ENCODE data around the gene DDX24. TPM values are rescaled to one million over a fixed set of nuclear protein-coding genes. Genes with fewer than 3 reads are reported as not detected.

Gene DDX24
- total RNA-seq, 2 donors from 2014 or later: 136 to 393 TPM

- WGBS: 81% methylated on average over 7 of the region's 7 CpGs
- intact Hi-C loops (cut with DNase I): no loop called here
Observed at GRCh38 chr14:94038510-94038909, 42.5 kb downstream of the DDX24 start.

DNA sequence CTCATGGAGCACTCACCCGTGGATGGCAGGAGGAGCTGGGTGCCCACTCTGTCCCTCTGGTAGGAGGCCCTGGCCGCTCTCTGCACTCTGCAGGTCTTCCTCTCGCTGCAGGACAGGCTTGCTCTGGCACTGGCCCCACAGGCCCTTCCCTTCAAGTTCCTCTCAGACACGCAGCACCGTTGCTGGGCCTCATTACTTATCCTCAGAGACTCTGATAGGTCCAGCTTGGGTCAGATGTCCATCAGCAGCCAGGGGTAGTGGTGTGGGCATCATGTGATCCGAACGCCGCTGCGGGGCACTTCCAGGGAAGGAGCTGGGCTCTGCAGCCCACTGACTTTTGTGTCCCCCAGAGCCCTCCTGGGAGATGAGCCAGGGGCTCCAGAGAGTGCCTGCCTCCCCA, 43.0 kb downstream of the DDX24 start:
- intact Hi-C loops (cut with DNase I): loop anchor here (2.0 kb wide), 1 partner anchor 99 kb away; no protein-coding TSS in a partner anchor
- 99% methylated on average over 9 of the region's 9 CpGs for WGBS
- H3K27ac ChIP-seq: no peak overlapping the region
- DNase-seq (ENCODE audit: low spot score): no peak
- H3K27me3 ChIP-seq (replicated peaks; ENCODE audit: insufficient read depth): no peaks in the 10 kb centered on the region
- no peaks in the 10 kb centered on the region for H3K4me1 ChIP-seq (replicated peaks)
- no peaks in the 10 kb centered on the region for H3K9me3 ChIP-seq
- H3K4me3 ChIP-seq: no peak overlapping the region
- TF ChIP-seq POLR2AphosphoS5 (IDR thresholded peaks at IDR 0.05): no peak
- TF ChIP-seq, protein P1, sequence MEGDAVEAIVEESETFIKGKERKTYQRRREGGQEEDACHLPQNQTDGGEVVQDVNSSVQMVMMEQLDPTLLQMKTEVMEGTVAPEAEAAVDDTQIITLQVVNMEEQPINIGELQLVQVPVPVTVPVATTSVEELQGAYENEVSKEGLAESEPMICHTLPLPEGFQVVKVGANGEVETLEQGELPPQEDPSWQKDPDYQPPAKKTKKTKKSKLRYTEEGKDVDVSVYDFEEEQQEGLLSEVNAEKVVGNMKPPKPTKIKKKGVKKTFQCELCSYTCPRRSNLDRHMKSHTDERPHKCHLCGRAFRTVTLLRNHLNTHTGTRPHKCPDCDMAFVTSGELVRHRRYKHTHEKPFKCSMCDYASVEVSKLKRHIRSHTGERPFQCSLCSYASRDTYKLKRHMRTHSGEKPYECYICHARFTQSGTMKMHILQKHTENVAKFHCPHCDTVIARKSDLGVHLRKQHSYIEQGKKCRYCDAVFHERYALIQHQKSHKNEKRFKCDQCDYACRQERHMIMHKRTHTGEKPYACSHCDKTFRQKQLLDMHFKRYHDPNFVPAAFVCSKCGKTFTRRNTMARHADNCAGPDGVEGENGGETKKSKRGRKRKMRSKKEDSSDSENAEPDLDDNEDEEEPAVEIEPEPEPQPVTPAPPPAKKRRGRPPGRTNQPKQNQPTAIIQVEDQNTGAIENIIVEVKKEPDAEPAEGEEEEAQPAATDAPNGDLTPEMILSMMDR (IDR thresholded peaks at IDR 0.05): no peak
- H3K36me3 ChIP-seq: no peaks in the 10 kb centered on the region

More at GRCh38 chr14:94038510-94038909, 42.5 kb downstream of the DDX24 start:
- Histone ChIP-seq H3K36me3 (no peaks in the 10 kb centered on the region), H3K4me1 (replicated peaks) (no peaks in the 10 kb centered on the region), H3K27me3 (replicated peaks; ENCODE audit: insufficient read depth) (no peaks in the 10 kb centered on the region), H3K27ac (no peak overlapping the region), H3K4me3 (no peak overlapping the region), H3K9me3 (no peaks in the 10 kb centered on the region)
- TF ChIP-seq POLR2A (IDR thresholded peaks at IDR 0.05) (no peak), POLR2AphosphoS5 (IDR thresholded peaks at IDR 0.05) (no peak)
- TF ChIP-seq, protein P1 (IDR thresholded peaks at IDR 0.05): no peak
- no peak for DNase-seq (ENCODE audit: low spot score)

DNA sequence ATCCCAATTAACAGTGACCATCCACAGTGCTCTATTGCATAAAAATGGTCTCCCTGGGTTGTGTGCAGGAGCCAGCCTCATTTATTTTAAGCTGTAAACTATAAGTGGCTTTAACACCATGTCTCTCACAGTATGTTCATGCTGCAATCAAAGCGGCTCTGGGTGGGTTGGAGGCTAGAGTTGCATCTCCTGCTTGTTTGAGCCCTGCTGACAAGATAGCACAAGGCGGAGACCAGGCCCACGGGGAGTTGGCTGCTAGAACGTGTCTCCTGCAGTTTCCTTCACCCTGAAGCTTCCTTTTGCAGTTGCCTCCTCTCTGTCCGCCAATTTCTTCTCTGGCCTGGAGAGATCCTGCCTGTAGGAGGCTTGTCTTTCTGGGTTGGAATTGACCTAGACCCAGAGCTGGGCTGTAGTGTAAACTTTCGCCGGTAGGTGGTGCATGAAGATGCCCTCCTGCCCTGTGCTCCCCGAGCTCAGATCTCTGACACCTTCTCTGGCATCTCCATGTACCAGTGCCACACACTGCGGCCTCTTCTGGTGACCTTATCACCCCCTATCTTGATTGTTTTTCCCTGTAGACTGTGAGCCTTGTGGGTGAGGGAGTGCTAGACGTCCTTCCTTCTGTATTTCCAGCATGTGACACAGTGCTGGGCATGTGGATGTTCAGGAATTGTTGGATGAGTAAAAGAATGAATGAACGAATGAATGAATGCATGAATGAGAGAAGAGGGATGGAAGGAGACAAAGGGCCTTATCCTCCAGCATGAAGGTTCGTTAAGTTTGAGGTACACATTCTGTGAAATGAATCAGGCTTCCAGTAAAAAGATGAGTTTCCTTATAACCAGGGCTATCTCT, 44.5 kb downstream of the DDX24 start:
- H3K4me3 ChIP-seq: no peak overlapping the region
- no peaks in the 10 kb centered on the region for H3K4me1 ChIP-seq (replicated peaks)
- DNase-seq (ENCODE audit: low spot score): peak; percentile 45
- no peak overlapping the region for H3K27ac ChIP-seq
- 46% methylated on average over 12 of the region's 12 CpGs for WGBS
- no peaks in the 10 kb centered on the region for H3K9me3 ChIP-seq
- no peaks in the 10 kb centered on the region for H3K27me3 ChIP-seq (replicated peaks; ENCODE audit: insufficient read depth)
- no peaks in the 10 kb centered on the region for H3K36me3 ChIP-seq
- TF ChIP-seq POLR2A (IDR thresholded peaks at IDR 0.05) (no peak), POLR2AphosphoS5 (IDR thresholded peaks at IDR 0.05) (no peak)
- TF ChIP-seq, protein P1 (IDR thresholded peaks at IDR 0.05): peak; percentile 43 to 79 (median 73)
- intact Hi-C loops (cut with DNase I): loop anchor here (2.0 kb wide), 1 partner anchor 100 kb away; no protein-coding TSS in a partner anchor

GRCh38 chr14:94034886-94035285, 46.1 kb downstream of the DDX24 start:
- Histone ChIP-seq H3K36me3 (no peaks in the 10 kb centered on the region), H3K4me1 (replicated peaks) (no peaks in the 10 kb centered on the region), H3K27me3 (replicated peaks; ENCODE audit: insufficient read depth) (no peaks in the 10 kb centered on the region), H3K4me3 (no peak overlapping the region), H3K9me3 (no peaks in the 10 kb centered on the region), H3K27ac (no peak overlapping the region)
- intact Hi-C loops (cut with DNase I): no loop called here
- no peak for TF ChIP-seq POLR2A (IDR thresholded peaks at IDR 0.05)
- TF ChIP-seq POLR2AphosphoS5 (IDR thresholded peaks at IDR 0.05): no peak
- 85% methylated on average over 3 of the region's 3 CpGs for WGBS
- DNase-seq (ENCODE audit: low spot score): no peak

DNA sequence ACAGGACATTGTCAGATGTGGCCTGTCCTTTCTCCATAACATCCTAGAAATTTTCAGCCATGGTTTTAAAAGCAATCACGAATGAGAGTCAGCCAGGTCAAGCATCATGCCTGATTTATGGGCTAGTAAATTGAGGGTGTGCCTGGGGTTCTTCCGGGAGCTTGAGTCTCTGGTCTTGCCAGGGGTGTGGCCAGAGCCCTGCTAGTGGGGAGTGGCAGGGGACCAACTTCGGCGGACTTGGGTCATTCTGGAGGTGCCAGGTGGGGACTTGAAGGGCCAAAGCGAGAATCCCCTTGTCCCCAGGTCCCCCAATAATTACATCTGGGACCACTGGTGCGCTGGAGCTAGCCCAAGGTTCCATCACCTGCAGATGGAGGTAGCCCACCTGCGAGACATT, 49.1 kb downstream of the DDX24 start:
- H3K4me3 ChIP-seq: no peak overlapping the region
- no peaks in the 10 kb centered on the region for H3K9me3 ChIP-seq
- intact Hi-C loops (cut with DNase I): no loop called here
- H3K27ac ChIP-seq: no peak overlapping the region
- no peaks in the 10 kb centered on the region for H3K36me3 ChIP-seq
- TF ChIP-seq POLR2A (IDR thresholded peaks at IDR 0.05): no peak
- TF ChIP-seq POLR2AphosphoS5 (IDR thresholded peaks at IDR 0.05): no peak
- H3K27me3 ChIP-seq (replicated peaks; ENCODE audit: insufficient read depth): no peaks in the 10 kb centered on the region
- no peaks in the 10 kb centered on the region for H3K4me1 ChIP-seq (replicated peaks)
- DNase-seq (ENCODE audit: low spot score): no peak
- 65% methylated on average over 7 of the region's 7 CpGs for WGBS

All from prostate gland (tissue), 2 donors.